ENCODE data around the gene SPACDR. TPM values are rescaled to one million over a fixed set of nuclear protein-coding genes. Genes with fewer than 3 reads are reported as not detected.

Gene SPACDR
- total RNA-seq, 2 donors from 2014 or later: 0.62 TPM; not detected in 1

DNA sequence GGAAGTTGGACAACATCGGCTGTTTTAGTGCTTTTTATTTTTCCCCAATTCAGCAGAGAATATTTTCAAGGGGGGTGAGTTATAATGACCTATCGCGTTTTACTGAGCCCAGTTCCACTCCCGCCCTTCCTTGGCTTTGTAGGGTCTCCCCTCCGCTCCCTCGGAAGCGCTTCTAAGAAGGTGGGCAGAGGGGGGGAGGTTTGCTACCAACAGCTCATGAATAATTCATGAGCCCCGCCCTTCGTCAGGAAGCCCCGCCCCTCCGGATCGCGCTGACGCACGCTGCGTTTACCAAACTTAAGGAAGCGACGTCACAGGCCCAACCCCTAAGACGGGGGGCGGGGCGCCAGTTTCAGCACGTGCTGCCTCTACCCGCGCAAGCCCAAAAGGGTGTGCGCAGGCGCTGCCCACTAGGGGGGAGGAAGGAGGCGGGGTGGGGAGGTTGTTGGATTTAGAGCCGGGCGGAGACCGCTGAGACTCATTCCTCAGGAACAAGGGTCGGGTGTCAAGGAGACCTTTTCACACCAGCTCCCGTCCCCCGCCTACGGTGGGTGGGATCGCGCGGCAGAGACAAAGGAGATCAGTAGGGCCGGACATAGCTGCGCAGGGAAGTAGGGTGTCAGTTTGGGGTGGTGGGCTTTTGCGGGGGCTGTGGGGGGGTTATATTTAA is 35.0 kb downstream of the SPACDR start:
- intact Hi-C loops (cut with DNase I): no loop called here
- peak; percentile 100 for DNase-seq (ENCODE audit: low spot score)

DNA sequence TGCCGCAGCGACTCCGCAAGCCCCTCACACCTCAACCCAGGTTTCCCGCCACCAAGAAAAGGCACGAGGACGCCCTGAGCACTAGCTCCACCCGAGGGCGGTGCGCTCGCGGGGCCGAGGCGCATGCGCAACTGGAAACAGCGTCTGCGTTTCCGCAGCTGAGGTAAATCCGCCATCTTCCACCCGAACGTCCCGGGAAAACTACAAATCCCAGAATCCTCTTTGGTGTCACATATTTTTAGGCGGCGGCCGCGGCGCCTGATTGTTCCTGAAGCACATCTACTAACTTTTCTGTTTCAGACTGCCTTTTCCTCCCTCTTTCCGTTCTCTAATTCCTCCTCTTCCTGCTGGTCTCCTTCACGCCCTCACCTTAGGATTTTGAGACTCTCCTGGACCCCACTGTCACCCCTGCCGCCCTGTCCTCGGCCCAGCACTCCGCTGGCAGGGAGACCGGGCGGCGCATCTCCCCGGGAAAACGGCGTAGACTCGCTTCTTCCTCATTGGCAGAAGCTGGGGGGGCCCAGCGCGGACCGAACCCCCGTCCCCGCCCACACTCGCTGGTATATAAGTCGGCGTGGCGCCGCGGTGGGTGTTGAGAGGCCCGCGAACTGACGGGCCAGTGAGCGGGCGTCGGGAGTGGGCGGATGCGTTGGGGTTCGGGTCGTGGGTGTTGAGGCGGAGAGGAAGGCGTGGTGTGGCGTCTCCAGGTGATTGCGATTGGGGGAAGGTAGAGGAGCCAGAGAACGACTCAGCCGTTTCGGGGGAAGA is 35.7 kb downstream of the SPACDR start, which contains the start of gene ZCWPW1:
ZCWPW1 (minus strand) TSS at position 505 of the 768 bp plus-strand sequence. CDS start 8,054 bp downstream, outside the sequence.
- intact Hi-C loops (cut with DNase I): no loop called here
- DNase-seq (ENCODE audit: low spot score): peak; percentile 99

DNA sequence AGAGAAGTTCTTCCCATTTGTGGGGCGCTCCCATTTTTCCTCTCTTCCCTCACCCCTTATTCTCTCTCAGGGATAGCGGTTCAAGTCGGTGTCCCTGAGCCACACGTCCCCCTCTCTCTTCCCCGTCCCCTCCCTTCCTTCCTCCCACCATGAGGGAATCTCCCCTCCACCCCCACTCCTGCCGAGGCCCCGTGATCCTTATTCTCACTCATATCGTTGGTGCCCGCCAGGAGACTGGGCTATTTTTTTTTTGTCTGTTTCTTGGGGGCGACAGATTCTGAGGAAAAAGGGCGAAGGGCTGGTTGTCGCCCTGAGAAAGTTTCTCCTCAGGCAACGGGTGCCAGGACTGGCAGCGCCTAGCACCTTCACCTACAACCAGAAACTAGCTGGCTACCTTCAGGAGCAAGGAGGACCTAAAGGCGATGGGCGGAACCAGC is 36.3 kb downstream of the SPACDR start:
- intact Hi-C loops (cut with DNase I): no loop called here
- no peak for DNase-seq (ENCODE audit: low spot score)

DNA sequence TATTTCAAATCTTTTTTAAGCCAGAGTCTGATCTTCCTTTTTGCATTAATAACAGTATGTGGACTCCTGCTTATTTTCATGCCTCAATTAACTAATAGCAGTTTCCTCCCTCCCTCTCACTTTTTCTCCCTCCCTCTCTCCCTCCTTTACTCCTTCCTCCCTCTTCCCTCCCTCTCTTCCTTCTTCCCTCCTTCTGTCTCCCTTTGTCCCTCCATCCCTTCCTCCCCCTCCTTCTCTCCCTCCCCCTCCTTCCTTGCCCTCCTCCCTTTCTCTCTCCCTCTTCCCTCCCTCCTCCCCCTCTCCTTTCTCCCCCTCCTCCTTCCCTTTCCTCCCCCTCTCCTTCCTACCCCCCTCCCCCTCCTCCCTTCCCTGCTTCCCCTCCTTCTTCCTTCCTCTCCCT is 37.5 kb downstream of the SPACDR start:
- intact Hi-C loops (cut with DNase I): no loop called here
- no peak for DNase-seq (ENCODE audit: low spot score)

DNA sequence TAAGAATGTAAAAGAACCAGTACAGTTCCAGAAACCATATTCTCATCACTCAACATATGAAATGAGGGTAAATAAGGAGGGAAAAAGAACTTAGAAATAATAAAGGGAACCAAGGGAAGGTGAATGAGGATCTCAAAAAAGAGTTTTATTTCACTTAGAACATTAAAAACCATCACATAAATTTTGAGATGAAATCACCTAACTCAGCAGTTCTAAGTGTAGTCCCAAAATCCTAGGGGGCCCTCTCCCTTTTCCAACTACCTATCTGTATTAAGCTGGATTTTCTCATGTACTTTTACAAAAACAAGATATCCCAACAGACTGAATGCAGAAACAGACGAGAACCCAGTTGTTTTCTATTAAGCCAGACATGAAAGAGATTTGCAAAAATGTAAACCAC is 38.7 kb downstream of the SPACDR start:
- no peak for DNase-seq (ENCODE audit: low spot score)
- intact Hi-C loops (cut with DNase I): no loop called here

DNA sequence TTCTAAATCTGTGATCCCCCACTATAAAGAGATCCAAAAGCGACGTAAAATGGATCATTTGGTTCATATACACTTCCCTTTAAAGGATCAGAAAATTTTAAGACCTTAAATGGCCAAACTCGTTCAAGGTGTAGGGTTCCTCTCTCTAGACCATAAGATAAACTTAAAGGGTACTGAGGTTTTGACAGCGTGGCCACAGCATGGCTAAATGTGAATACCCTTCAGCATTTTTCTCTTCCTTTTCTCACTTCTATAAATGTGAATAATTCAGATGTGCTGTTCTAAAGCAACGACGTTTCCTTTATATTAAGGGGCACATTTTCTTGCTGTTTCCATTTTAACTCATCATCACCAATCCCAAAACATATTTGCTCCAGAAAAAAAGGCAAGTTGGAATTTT is 40.7 kb downstream of the SPACDR start:
- intact Hi-C loops (cut with DNase I): no loop called here
- no peak for DNase-seq (ENCODE audit: low spot score)

DNA sequence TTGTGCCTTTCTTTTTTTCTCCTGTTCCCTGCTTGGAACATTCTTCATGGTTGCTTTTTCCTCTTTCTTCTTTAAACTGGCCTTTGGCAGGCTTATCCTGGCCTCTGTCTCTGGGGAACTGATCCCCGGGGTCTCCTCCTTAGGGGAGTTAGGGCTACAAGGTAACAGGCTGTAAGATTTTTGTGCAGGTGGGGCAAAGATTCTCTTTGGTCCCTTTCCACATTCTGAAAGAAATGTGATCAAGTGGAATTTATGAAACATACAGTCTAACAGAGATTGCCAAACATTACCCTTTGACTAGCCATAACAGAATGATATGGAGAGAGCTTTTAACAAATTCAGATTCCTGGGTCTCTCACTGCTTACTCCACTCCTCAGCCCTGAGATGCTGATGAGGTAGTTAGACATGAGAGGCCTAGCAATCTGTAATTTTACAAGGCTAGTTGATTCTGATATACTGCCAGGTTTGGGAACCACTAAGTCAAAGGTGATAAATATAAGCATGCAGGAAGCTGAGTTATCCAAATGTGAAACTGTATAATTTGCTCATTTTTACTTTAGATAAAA is 44.3 kb downstream of the SPACDR start:
- intact Hi-C loops (cut with DNase I): loop anchor here in 1 of 2 donors (2.0 kb wide), 1 partner anchor 13 kb away; no protein-coding TSS in a partner anchor
- no peak for DNase-seq (ENCODE audit: low spot score)

DNA sequence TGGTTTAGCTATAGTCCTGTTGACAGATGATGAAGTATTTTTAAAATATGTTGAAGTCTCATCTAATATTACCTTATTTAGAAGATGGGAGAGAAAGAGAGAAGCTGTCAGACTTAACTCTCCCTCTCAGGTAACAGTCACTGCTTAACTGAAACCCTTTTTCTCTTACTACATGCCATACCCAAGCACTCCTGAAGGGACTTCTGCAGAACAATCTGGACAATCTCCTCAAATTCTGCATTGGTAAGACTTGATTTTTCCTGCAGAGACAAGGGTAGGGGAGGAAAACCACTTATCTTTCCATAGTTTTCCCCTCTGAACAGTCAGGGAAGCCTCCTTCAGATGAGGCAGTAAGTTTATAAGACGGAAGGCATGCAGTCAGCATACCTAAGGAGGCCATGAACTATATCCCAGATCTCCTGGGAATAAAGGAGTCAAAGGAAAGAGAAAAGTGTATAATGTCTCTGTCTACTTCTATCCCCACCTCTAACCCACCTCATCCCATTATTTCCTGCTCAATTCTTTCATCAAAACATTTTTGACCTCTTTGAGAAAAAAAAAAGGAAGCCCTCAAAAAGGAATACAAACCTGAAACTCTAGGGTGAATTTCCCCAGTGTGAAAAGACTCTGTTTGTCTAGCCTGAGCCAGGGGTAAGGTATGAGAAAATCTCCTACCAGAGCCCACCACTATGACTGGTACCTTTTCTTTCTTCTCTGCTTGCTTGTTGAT is 45.0 kb downstream of the SPACDR start:
- intact Hi-C loops (cut with DNase I): no loop called here
- no peak for DNase-seq (ENCODE audit: low spot score)

DNA sequence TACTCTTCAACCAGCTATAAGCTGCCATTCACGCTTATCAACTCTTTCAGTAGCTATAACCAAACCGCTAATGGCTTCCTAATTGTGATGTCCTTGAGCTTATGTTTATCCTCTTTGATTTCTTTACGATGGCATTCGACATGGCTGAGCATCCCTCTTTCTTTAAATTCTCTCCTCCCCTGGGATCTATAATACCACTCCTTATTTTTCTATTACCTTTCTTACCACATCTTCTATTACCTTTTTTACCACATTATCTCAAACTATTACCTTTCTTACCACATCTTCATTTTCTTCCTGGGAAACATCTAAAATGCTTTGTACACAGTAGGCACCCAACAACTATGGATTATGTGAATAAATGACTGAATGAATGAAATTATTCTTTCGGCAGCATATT is 48.6 kb downstream of the SPACDR start:
- no peak for DNase-seq (ENCODE audit: low spot score)
- intact Hi-C loops (cut with DNase I): no loop called here

DNA sequence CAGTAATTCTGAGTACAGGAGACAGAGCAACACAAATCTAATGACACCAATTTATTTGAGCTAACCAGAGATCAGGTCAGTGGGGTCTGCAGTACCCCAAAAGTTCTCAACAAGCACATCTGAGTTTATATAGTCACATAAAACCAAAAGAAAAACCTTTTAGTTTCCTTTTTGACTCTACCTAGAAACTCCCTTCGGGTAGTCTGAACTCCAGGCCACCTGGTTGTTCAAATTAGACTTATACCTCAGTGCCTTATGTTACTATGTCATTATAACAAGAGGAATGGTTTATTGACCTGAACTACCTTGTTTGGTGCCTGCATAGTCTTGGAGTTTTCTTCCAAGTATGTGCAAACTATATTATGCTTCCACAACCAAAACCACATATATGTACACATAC is 50.2 kb downstream of the SPACDR start:
- intact Hi-C loops (cut with DNase I): no loop called here
- DNase-seq (ENCODE audit: low spot score): no peak

DNA sequence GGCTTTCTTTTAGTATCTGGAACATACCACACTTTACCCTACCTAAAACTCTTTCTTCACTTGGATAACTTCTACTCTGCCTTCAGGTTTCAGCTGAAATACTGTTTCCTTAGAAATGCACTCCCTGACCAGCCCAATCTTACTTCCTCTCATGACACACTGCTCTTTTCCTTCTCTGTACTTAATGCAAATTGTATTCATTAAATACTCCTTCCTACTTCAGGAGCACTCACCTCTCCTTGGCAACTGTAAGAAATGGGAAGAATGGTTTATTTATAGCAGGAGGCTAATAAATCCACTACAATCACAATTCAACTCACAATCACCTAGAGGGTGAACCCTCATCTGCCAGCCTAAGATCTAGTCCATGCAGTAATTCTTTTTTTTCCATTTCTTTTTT is 50.7 kb downstream of the SPACDR start:
- intact Hi-C loops (cut with DNase I): no loop called here
- DNase-seq (ENCODE audit: low spot score): no peak

DNA sequence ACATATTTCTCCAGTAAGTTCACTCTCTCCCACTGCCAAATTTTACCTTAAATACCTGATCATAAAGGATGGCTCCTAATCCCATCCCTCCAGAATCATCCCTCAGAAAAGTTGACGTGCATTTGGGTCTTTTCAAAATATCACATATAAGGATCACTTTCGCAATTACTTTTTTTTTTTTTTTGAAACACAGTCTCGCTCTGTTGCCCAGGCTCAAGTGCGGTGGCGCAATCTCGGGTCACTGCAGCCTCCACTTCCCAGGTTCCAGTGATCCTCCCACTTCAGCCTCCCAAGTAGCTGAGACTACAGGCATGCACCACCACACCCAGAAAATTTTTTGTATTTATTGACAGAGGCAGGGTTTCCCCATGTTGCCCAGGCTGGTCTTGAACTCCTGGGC is 53.0 kb downstream of the SPACDR start:
- intact Hi-C loops (cut with DNase I): no loop called here
- no peak for DNase-seq (ENCODE audit: low spot score)

DNA sequence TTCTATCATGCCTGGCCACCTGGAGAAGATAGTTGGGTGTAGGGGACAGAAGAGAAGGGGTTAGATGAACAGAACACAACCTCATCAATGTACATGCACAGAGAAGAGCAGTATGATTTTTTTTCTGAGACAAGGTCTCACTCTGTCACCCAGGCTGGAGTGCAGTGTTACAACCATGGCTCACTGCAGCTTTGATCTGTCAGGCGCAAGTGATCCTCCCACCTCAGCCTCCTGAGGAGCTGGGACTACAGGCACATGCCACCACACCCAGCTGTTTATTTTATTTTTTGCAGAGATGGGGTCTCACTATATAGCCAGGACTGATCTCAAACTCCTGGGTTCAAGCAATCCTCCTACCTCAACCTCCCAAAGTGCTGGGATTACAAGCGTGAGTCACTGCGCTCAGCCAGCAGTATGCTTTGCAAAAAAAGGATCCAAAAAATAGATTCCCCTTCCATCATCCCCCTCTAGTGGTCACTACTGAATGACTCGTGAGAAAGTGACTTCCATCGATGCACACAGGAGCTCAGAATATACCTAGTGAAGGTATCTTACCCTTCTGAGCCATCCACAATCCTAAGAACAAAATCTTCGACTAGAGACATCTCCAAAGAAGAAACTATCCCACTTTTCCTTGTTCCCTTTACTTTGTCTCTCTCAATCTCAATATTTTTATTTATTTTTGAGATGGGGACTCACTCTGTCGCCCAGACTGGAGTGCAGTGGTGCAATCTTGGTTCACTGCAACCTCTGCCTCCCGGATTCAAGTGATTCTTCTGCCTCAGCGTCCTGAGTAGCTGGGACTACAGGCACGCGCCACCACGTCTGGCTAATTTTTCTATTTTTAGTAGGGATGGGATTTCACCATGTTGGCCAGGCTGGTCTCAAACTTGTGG is 56.5 kb downstream of the SPACDR start:
- intact Hi-C loops (cut with DNase I): loop anchor here in 1 of 2 donors (2.0 kb wide), 1 partner anchor 13 kb away; no protein-coding TSS in a partner anchor
- DNase-seq (ENCODE audit: low spot score): no peak

DNA sequence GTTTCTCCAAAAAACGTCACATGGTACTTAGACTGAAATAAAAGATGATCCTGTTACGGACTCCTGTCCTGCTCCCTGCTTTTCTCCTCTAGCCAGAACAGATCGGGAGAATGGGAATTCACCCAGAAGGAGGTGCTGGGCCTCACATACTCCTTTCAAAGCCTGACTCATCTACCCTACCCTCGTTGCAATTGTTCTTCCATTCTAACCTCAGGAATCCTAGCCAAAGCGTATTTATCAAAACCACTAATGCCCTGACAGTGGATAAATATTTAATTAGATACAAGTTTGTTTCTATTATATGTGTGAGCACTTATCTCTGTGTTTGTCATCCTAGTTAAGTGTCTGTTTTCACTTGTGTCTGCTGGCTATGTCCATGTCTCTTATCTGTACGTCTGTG is 57.3 kb downstream of the SPACDR start:
- intact Hi-C loops (cut with DNase I): loop anchor here in 1 of 2 donors (2.0 kb wide), 1 partner anchor 14 kb away; no protein-coding TSS in a partner anchor

More for the DNA sequence above, 57.3 kb downstream of the SPACDR start:
- DNase-seq (ENCODE audit: low spot score): no peak

Other genes starting within 250 kb of the SPACDR start
- gene PVRIG, start 244.3 kb downstream of the SPACDR start, total RNA-seq: under 1 TPM; 0.42 to 0.67 TPM
- gene SPDYE3, start 156.6 kb downstream of the SPACDR start, total RNA-seq: not detected
- gene PILRB, start 106.1 kb downstream of the SPACDR start, total RNA-seq: 10 to 100 TPM; 17.7 to 32.5 TPM
- gene PILRA, start 90.8 kb downstream of the SPACDR start, total RNA-seq: 10 to 100 TPM in 1 of 2 donors, 1 to 10 TPM in 1; 5.9 to 15.3 TPM
- 1 to 10 TPM; 2.9 to 3.5 TPM for gene ZCWPW1, start 35.6 kb downstream of the SPACDR start, total RNA-seq
- gene MEPCE, start 34.4 kb downstream of the SPACDR start, total RNA-seq: 10 to 100 TPM; 19.8 to 21.8 TPM
- 10 to 100 TPM; 16.7 to 23.9 TPM for gene PPP1R35, start 27.8 kb downstream of the SPACDR start, total RNA-seq
- 10 to 100 TPM; 25.3 to 29.1 TPM for gene TSC22D4, start 15.0 kb upstream of the SPACDR start, total RNA-seq
- 1 to 10 TPM in 1 of 2 donors, under 1 TPM in 1; 0.86 to 1.4 TPM for gene NYAP1, start 19.7 kb upstream of the SPACDR start, total RNA-seq
- 10 to 100 TPM; 18.8 to 20.4 TPM for gene AGFG2, start 74.9 kb upstream of the SPACDR start, total RNA-seq
- gene SAP25, start 109.6 kb upstream of the SPACDR start, total RNA-seq: 1 to 10 TPM; 2.8 to 5.0 TPM
- 10 to 100 TPM; 28.5 to 30.7 TPM for gene LRCH4, start 121.9 kb upstream of the SPACDR start, total RNA-seq
- gene FBXO24, start 122.1 kb upstream of the SPACDR start, total RNA-seq: under 1 TPM; 0.14 to 0.51 TPM
- gene PCOLCE, start 138.1 kb upstream of the SPACDR start, total RNA-seq: 100 to 1,000 TPM in 1 of 2 donors, 10 to 100 TPM in 1; 79.5 to 230 TPM
- 10 to 100 TPM; 10.8 to 16.3 TPM for gene MOSPD3, start 148.3 kb upstream of the SPACDR start, total RNA-seq
- gene TFR2, start 177.3 kb upstream of the SPACDR start, total RNA-seq: under 1 TPM; 0.57 to 0.83 TPM
- not detected for gene ACTL6B, start 192.2 kb upstream of the SPACDR start, total RNA-seq
- gene GNB2, start 209.5 kb upstream of the SPACDR start, total RNA-seq: 100 to 1,000 TPM; 173 to 199 TPM
- gene GIGYF1, start 230.0 kb upstream of the SPACDR start, total RNA-seq: 10 to 100 TPM; 23.1 to 25.8 TPM
- 10 to 100 TPM; 17.1 to 23.0 TPM for gene POP7, start 241.9 kb upstream of the SPACDR start, total RNA-seq